Activated CD8-positive, alpha-beta T cell treated with anti-CD3 and anti-CD28 coated beads for 36 hours (primary cell): ENCODE data around the gene NOP53. TPM values are rescaled to one million over a fixed set of nuclear protein-coding genes. Genes with fewer than 3 reads are reported as not detected.
"Not testable (repeated sequence)": the region's sequence is repeated elsewhere in the genome, so short reads cannot be mapped to it uniquely, and the experiment has no call there.

Experiments used
- ATAC-seq: fragments of 200-7000 bp; cut with Tn5 transposase; one replicate; pipeline ENCODE4 v1.10.0; 2021; ENCODE audit warnings: mild to moderate bottlenecking, moderate library complexity
- CTCF ChIA-PET: fragments of 350-600 bp; sonication (Branson Sonifier 250); formaldehyde crosslinking; loops from one replicate; lab custom pipeline; 2021; ENCODE audit warnings: antibody characterized with exemption; lab: Charles Lee
- POLR2A ChIA-PET: fragments of 350-600 bp; sonication (Branson Sonifier 250); formaldehyde crosslinking; loops from one replicate; lab custom pipeline; 2021; ENCODE audit warnings: antibody characterized with exemption; lab: Charles Lee
- DNase-seq: peaks from one replicate; pipeline ENCODE4 v3.0.0-alpha.2; 2020
- H3K27ac Mint-ChIP-seq: one replicate; pipeline ENCODE4 v1.8.0; 2021; ENCODE audit warnings: mild to moderate bottlenecking, mixed read lengths
- H3K27me3 Mint-ChIP-seq: one replicate; pipeline ENCODE4 v1.8.0; 2021; ENCODE audit warnings: mixed read lengths
- H3K36me3 Mint-ChIP-seq: one replicate; pipeline ENCODE4 v1.8.0; 2021; ENCODE audit warnings: low read depth, mixed read lengths
- H3K4me1 Mint-ChIP-seq: one replicate; pipeline ENCODE4 v1.8.0; 2021; ENCODE audit warnings: low read depth, mixed read lengths
- H3K4me3 Mint-ChIP-seq: one replicate; pipeline ENCODE4 v1.8.0; 2021; ENCODE audit warnings: mild to moderate bottlenecking, moderate library complexity, mixed read lengths
- H3K9me3 Mint-ChIP-seq: one replicate; pipeline ENCODE4 v1.8.0; 2021; ENCODE audit warnings: mixed read lengths
- CTCF ChIP-seq: fragments of 200-600 bp; IDR thresholded peaks from one replicate; pipeline ENCODE4 v1.8.0; 2022; ENCODE audit warnings: antibody characterized with exemption, mild to moderate bottlenecking
- intact Hi-C: fragments of 100-400 bp; cut with micrococcal nuclease; formaldehyde crosslinking; loops from one replicate; pipeline ENCODE4 v1.10.0; 2022
- total RNA-seq, 2 experiments: library from RNA; stranded (reverse); gene quantifications; one replicate each; pipeline ENCODE4 v1.2.3, GENCODE V29; 2021

The NOP53 gene
- total RNA-seq, 2 experiments from 2014 or later: 300 to 301 TPM

- ChIA-PET POLR2A (no interaction called here), CTCF (interaction anchor here (0.6 to 1.2 kb wide), 2 partner anchors 18 to 220 kb away, joined by 3 read pairs; no protein-coding TSS in a partner anchor)
- intact Hi-C loops: no loop called here
- no peak for TF ChIP-seq CTCF
- Mint-ChIP-seq H3K4me1 (no peaks in the 10 kb centered on the region), H3K27ac (no peak overlapping the region), H3K36me3 (no peaks in the 10 kb centered on the region), H3K4me3 (no peak overlapping the region), H3K27me3 (peaks cover 8% of the 10 kb centered on the region), H3K9me3 (no peaks in the 10 kb centered on the region)
- no peak for ATAC-seq
- DNase-seq: no peak
Observed at GRCh38 chr19:47796785-47797184, 51.4 kb downstream of the NOP53 start.

GRCh38 chr19:47797996-47798903 lies 52.9 kb downstream of the NOP53 start:
- POLR2A ChIA-PET: no interaction called here
- no peaks in the 10 kb centered on the region for H3K36me3 Mint-ChIP-seq
- no peaks in the 10 kb centered on the region for H3K9me3 Mint-ChIP-seq
- no peaks in the 10 kb centered on the region for H3K4me1 Mint-ChIP-seq
- H3K27me3 Mint-ChIP-seq: peaks cover 8% of the 10 kb centered on the region
- TF ChIP-seq CTCF: no peak
- CTCF ChIA-PET: interaction anchor here (1.2 kb wide), 1 partner anchor 8 kb away, joined by 4 read pairs; no protein-coding TSS in a partner anchor
- DNase-seq (no peak), ATAC-seq (no peak)
- H3K27ac Mint-ChIP-seq: no peak overlapping the region
- intact Hi-C loops: no loop called here
- no peak overlapping the region for H3K4me3 Mint-ChIP-seq

- DNase-seq: no peak
Observed at GRCh38 chr19:47798904-47799266, 53.5 kb downstream of the NOP53 start.

GRCh38 chr19:47801270-47801669 lies 55.9 kb downstream of the NOP53 start:
- ChIA-PET CTCF (no interaction called here), POLR2A (no interaction called here)
- H3K4me3 Mint-ChIP-seq: no peak overlapping the region
- DNase-seq (no peak), ATAC-seq (no peak)
- no peaks in the 10 kb centered on the region for H3K36me3 Mint-ChIP-seq
- no peak for TF ChIP-seq CTCF
- H3K27me3 Mint-ChIP-seq: peaks cover 6% of the 10 kb centered on the region
- intact Hi-C loops: no loop called here
- H3K4me1 Mint-ChIP-seq: no peaks in the 10 kb centered on the region
- no peak overlapping the region for H3K27ac Mint-ChIP-seq
- no peaks in the 10 kb centered on the region for H3K9me3 Mint-ChIP-seq

More at GRCh38 chr19:47798904-47799266, 53.5 kb downstream of the NOP53 start:
- H3K9me3 Mint-ChIP-seq: no peaks in the 10 kb centered on the region
- H3K4me1 Mint-ChIP-seq: no peaks in the 10 kb centered on the region
- intact Hi-C loops: no loop called here
- peaks cover 8% of the 10 kb centered on the region for H3K27me3 Mint-ChIP-seq
- ATAC-seq: no peak
- H3K27ac Mint-ChIP-seq: no peak overlapping the region
- ChIA-PET CTCF (interaction anchor here (1.2 kb wide), 1 partner anchor 9 kb away, joined by 4 read pairs; no protein-coding TSS in a partner anchor), POLR2A (no interaction called here)
- TF ChIP-seq CTCF: no peak
- H3K4me3 Mint-ChIP-seq: no peak overlapping the region
- H3K36me3 Mint-ChIP-seq: no peaks in the 10 kb centered on the region

GRCh38 chr19:47802521-47803043 lies 57.2 kb downstream of the NOP53 start:
- no peak overlapping the region for H3K27ac Mint-ChIP-seq
- POLR2A ChIA-PET: no interaction called here
- no peak overlapping the region for H3K4me3 Mint-ChIP-seq
- no peak for TF ChIP-seq CTCF
- H3K9me3 Mint-ChIP-seq: no peaks in the 10 kb centered on the region
- H3K27me3 Mint-ChIP-seq: peaks cover 5% of the 10 kb centered on the region
- H3K36me3 Mint-ChIP-seq: no peaks in the 10 kb centered on the region
- ATAC-seq (no peak), DNase-seq (no peak)
- CTCF ChIA-PET: no interaction called here
- intact Hi-C loops: no loop called here
- H3K4me1 Mint-ChIP-seq: no peaks in the 10 kb centered on the region

GRCh38 chr19:47803148-47803547 lies 57.8 kb downstream of the NOP53 start:
- CTCF ChIA-PET: not testable (repeated sequence)

GRCh38 chr19:47803671-47804070 lies 58.3 kb downstream of the NOP53 start:
- H3K4me1 Mint-ChIP-seq, H3K9me3 Mint-ChIP-seq, H3K27me3 Mint-ChIP-seq, CTCF ChIA-PET, POLR2A ChIA-PET, H3K4me3 Mint-ChIP-seq, H3K36me3 Mint-ChIP-seq, DNase-seq, ATAC-seq, intact Hi-C loops, H3K27ac Mint-ChIP-seq: not testable (repeated sequence)

More at GRCh38 chr19:47803148-47803547, 57.8 kb downstream of the NOP53 start:
- intact Hi-C loops, H3K4me3 Mint-ChIP-seq, H3K27ac Mint-ChIP-seq, H3K9me3 Mint-ChIP-seq, H3K36me3 Mint-ChIP-seq, DNase-seq, ATAC-seq, H3K4me1 Mint-ChIP-seq, H3K27me3 Mint-ChIP-seq, POLR2A ChIA-PET: not testable (repeated sequence)
